MM.1S (cell line): ENCODE measurements around the gene MRPL37.

Source experiments
- DNase-seq: peaks from one replicate; pipeline ENCODE4 v3.0.0-alpha.2; 2015
- H2AFZ ChIP-seq: fragments of 300-600 bp; sonication (generic); 2 replicates; pipeline ENCODE4 v1.6.0; 2016; ENCODE audit warnings: antibody characterized with exemption, low read length
- H3F3A ChIP-seq: fragments of 300-600 bp; sonication (generic); 2 replicates; pipeline ENCODE4 v1.6.1; 2016; ENCODE audit warnings: mild to moderate bottlenecking, antibody characterized with exemption, low read length, moderate library complexity, mixed read lengths; ENCODE audit not compliant: insufficient read depth
- H3K27ac ChIP-seq: fragments of 300-600 bp; sonication (generic); 2 replicates; pipeline ENCODE4 v1.5.1; 2016; ENCODE audit warnings: mild to moderate bottlenecking, low read length
- H3K27me3 ChIP-seq: fragments of 300-600 bp; sonication (generic); replicated peaks from 2 replicates; pipeline ENCODE4 v1.6.0; 2016; ENCODE audit warnings: low read length; ENCODE audit not compliant: insufficient read depth
- H3K36me3 ChIP-seq: fragments of 300-600 bp; sonication (generic); replicated peaks from 2 replicates; pipeline ENCODE4 v1.6.1; 2016; ENCODE audit warnings: mild to moderate bottlenecking, low read length, mixed read lengths; ENCODE audit not compliant: insufficient read depth
- H3K4me1 ChIP-seq: fragments of 300-600 bp; sonication (generic); 2 replicates; pipeline ENCODE4 v1.6.1; 2016; ENCODE audit warnings: low read length, mixed read lengths
- H3K4me2 ChIP-seq: fragments of 300-600 bp; sonication (generic); 2 replicates; pipeline ENCODE4 v1.6.0; 2016; ENCODE audit warnings: low read depth, low read length
- H3K4me3 ChIP-seq: fragments of 300-600 bp; sonication (generic); 2 replicates; pipeline ENCODE4 v1.5.1; 2016; ENCODE audit warnings: low read length, mixed read lengths
- H3K79me2 ChIP-seq: fragments of 300-600 bp; sonication (generic); 2 replicates; pipeline ENCODE4 v1.6.1; 2016; ENCODE audit warnings: mixed run types, low read length, mixed read lengths
- H3K9ac ChIP-seq: fragments of 300-600 bp; sonication (generic); 2 replicates; pipeline ENCODE4 v1.6.1; 2016; ENCODE audit warnings: low read length, mixed read lengths
- H3K9me2 ChIP-seq: fragments of 300-600 bp; sonication (generic); replicated peaks from 2 replicates; pipeline ENCODE4 v1.6.1; 2016; ENCODE audit warnings: mild to moderate bottlenecking, low read length, mixed read lengths; ENCODE audit not compliant: insufficient read depth
- H3K9me3 ChIP-seq: fragments of 300-600 bp; sonication (generic); replicated peaks from 2 replicates; pipeline ENCODE4 v1.6.1; 2016; ENCODE audit warnings: mild to moderate bottlenecking, low read length, mixed read lengths; ENCODE audit not compliant: insufficient read depth
- H4K20me1 ChIP-seq: fragments of 300-600 bp; sonication (generic); 2 replicates; pipeline ENCODE4 v1.6.1; 2016; ENCODE audit warnings: mild to moderate bottlenecking, low read length, moderate library complexity, mixed read lengths; ENCODE audit not compliant: insufficient read depth
- EZH2 ChIP-seq: fragments of 300-600 bp; sonication (generic); optimal IDR thresholded peaks from 2 replicates; pipeline ENCODE3; 2017; ENCODE audit warnings: low read depth, mild to moderate bottlenecking, antibody characterized with exemption, low read length, mixed read lengths
- EZH2phosphoT487 ChIP-seq: fragments of 300-600 bp; sonication (generic); IDR thresholded peaks from 2 replicates; pipeline ENCODE4 v1.6.1; 2018; ENCODE audit warnings: antibody characterized with exemption, low read length
- TF ChIP-seq, protein P1 (sequence below): fragments of 300-600 bp; sonication (generic); IDR thresholded peaks from 2 replicates; pipeline ENCODE4 v1.5.1; 2016; ENCODE audit warnings: antibody characterized with exemption, low read length, mixed read lengths

Gene MRPL37

DNA sequence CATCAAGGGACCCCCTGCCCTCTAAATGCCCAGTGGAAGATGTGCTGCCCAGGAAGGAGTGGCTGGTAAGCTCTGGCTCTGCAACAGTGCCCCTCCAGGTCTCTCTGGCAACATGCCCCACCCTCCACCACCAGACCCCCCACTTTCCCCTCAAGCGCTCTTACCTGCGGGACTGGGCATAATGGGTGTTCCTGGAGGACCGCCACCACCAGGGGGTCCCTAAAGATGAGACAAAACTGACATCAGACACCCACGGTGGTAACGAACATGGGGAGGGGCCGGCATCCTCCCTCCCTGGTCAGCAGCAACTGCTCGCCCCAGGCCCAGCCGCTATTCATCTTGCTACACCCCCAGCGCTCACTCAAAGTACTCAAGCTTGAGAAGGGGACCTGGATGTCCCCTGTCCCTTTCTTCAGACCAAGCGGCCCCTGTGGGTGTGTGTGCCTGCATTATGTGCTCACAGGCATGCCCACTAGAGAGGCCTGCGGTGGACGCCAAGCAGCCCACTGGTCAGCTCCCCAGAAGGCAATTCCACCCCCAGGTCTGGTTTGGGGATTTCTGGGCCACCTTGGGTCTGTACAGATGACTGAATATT, 40.9 kb downstream of the MRPL37 start:
- TF ChIP-seq EZH2phosphoT487 (no peak), EZH2 (no peak)
- TF ChIP-seq, protein P1, sequence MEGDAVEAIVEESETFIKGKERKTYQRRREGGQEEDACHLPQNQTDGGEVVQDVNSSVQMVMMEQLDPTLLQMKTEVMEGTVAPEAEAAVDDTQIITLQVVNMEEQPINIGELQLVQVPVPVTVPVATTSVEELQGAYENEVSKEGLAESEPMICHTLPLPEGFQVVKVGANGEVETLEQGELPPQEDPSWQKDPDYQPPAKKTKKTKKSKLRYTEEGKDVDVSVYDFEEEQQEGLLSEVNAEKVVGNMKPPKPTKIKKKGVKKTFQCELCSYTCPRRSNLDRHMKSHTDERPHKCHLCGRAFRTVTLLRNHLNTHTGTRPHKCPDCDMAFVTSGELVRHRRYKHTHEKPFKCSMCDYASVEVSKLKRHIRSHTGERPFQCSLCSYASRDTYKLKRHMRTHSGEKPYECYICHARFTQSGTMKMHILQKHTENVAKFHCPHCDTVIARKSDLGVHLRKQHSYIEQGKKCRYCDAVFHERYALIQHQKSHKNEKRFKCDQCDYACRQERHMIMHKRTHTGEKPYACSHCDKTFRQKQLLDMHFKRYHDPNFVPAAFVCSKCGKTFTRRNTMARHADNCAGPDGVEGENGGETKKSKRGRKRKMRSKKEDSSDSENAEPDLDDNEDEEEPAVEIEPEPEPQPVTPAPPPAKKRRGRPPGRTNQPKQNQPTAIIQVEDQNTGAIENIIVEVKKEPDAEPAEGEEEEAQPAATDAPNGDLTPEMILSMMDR, result no peak
- no peaks in the 10 kb centered on the region for H3K36me3 ChIP-seq

DNA sequence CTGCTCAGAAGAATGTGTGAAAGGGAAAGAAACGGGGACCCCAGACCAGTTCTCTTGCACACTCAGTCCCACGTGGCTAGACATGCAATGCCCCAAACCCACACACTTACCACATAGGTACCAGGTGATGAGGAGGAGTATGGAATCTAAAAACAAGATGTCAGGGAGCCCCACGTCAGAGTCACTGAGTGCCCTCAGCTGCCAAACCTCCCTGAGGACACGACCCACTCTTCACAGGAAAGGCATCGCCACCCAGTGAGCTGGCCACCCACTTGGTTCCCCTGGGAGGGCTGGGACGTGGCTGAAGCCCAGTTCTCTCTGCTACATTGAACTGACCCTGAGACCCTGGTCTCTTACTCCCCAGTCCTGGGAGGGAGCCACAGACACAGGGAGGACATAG, 41.4 kb downstream of the MRPL37 start:
- Histone ChIP-seq H3K79me2 (no peaks in the 10 kb centered on the region), H3K4me2 (no peak overlapping the region), H2AFZ (no peak overlapping the region), H3F3A (no peaks in the 10 kb centered on the region), H3K4me1 (no peaks in the 10 kb centered on the region), H4K20me1 (no peaks in the 10 kb centered on the region), H3K27ac (no peak overlapping the region), H3K27me3 (no peaks in the 10 kb centered on the region), H3K4me3 (no peak overlapping the region), H3K9me3 (no peaks in the 10 kb centered on the region), H3K9me2 (no peaks in the 10 kb centered on the region), H3K36me3 (no peaks in the 10 kb centered on the region), H3K9ac (no peak overlapping the region)
- no peak for DNase-seq
- TF ChIP-seq EZH2phosphoT487 (no peak), EZH2 (no peak)
- TF ChIP-seq, protein P1, result no peak

More for the DNA sequence above, 40.9 kb downstream of the MRPL37 start:
- H3F3A ChIP-seq, result no peaks in the 10 kb centered on the region
- DNase-seq, result no peak
- H3K27me3 ChIP-seq, result no peaks in the 10 kb centered on the region
- no peaks in the 10 kb centered on the region for H3K9me2 ChIP-seq
- H3K9me3 ChIP-seq, result no peaks in the 10 kb centered on the region
- no peak overlapping the region for H3K27ac ChIP-seq
- H3K9ac ChIP-seq, result no peak overlapping the region
- H3K4me3 ChIP-seq, result no peak overlapping the region
- no peaks in the 10 kb centered on the region for H4K20me1 ChIP-seq
- H3K4me1 ChIP-seq, result no peaks in the 10 kb centered on the region
- H2AFZ ChIP-seq, result no peak overlapping the region
- H3K79me2 ChIP-seq, result no peaks in the 10 kb centered on the region
- H3K4me2 ChIP-seq, result no peak overlapping the region

DNA sequence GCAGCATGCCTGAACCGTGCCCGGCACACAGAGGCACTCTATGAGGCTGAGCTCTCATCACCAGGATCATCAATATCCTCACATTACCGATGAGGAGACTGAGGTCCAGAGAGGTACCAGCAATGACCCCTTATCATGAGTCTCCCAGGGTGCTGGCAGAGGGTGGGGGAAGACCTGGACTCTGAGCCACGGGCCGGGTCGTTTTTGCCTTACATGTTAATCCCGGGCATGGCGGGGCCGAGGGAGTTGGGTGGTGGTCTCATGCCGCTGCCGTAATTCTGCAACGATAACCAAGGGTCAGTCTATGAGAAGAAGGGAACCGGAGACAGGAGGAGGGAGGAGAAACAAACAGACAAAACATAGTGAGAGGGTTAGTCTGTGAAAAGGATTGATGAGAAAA, 43.1 kb downstream of the MRPL37 start:
- Histone ChIP-seq H3K36me3 (no peaks in the 10 kb centered on the region), H3K9me3 (no peaks in the 10 kb centered on the region)

More for the DNA sequence above, 43.1 kb downstream of the MRPL37 start:
- Histone ChIP-seq H4K20me1 (no peaks in the 10 kb centered on the region), H3K4me2 (no peak overlapping the region), H3K79me2 (no peaks in the 10 kb centered on the region), H3K27ac (no peak overlapping the region), H3K9ac (no peak overlapping the region), H3K4me3 (no peak overlapping the region), H3K9me2 (no peaks in the 10 kb centered on the region), H3F3A (no peaks in the 10 kb centered on the region), H2AFZ (no peak overlapping the region), H3K4me1 (no peaks in the 10 kb centered on the region), H3K27me3 (no peaks in the 10 kb centered on the region)
- TF ChIP-seq, protein P1, result no peak
- TF ChIP-seq EZH2 (no peak), EZH2phosphoT487 (no peak)
- DNase-seq, result no peak
